GM12874 (cell line): ENCODE measurements around the gene EHD2.

Experiments used
- TF ChIP-seq, protein P1 (sequence below): IDR thresholded peaks from 2 replicates; pipeline ENCODE4 v1.5.1; 2011; ENCODE audit warnings: low read depth, mild to moderate bottlenecking, control low read depth, low read length, moderate library complexity; ENCODE audit not compliant: insufficient read depth

The EHD2 gene

DNA sequence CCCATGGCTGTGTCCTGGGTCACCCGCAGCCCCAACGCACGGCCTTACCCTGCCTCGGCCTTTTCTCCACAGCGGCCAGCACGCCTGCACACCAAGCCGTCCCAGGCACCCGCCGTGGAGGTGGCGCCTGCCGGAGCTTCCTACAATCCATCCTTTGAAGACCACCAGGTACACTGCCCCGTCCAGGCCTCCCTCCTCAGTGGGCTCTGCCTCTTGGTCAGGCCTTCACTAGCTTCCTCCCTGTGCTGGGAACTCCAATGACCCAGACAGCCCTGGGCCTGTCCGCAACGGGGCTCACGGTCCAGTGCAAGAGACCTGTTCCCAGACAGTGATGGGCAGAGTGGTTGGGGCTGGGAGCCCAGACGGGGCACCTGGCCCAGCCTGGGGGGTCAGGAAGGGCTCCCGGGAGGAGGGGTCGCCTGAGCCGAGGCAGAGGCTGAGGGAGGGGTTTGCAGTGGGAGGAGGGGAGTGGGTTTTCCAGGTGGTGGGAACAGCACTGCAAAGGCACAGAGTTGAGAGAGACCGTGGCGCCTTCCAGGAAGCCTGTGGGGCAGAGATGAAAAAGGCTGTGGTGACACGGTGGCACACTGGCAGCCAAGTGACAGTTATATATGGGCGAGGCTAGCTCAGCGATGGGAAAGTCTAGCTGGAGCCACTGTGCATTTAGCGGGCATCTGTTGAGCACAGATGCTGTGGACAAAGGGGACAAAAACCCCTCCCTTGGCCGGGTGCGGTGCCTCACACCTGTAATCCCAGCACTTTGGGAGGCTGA, 39.4 kb downstream of the EHD2 start:
- TF ChIP-seq, protein P1, sequence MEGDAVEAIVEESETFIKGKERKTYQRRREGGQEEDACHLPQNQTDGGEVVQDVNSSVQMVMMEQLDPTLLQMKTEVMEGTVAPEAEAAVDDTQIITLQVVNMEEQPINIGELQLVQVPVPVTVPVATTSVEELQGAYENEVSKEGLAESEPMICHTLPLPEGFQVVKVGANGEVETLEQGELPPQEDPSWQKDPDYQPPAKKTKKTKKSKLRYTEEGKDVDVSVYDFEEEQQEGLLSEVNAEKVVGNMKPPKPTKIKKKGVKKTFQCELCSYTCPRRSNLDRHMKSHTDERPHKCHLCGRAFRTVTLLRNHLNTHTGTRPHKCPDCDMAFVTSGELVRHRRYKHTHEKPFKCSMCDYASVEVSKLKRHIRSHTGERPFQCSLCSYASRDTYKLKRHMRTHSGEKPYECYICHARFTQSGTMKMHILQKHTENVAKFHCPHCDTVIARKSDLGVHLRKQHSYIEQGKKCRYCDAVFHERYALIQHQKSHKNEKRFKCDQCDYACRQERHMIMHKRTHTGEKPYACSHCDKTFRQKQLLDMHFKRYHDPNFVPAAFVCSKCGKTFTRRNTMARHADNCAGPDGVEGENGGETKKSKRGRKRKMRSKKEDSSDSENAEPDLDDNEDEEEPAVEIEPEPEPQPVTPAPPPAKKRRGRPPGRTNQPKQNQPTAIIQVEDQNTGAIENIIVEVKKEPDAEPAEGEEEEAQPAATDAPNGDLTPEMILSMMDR: no peak

DNA sequence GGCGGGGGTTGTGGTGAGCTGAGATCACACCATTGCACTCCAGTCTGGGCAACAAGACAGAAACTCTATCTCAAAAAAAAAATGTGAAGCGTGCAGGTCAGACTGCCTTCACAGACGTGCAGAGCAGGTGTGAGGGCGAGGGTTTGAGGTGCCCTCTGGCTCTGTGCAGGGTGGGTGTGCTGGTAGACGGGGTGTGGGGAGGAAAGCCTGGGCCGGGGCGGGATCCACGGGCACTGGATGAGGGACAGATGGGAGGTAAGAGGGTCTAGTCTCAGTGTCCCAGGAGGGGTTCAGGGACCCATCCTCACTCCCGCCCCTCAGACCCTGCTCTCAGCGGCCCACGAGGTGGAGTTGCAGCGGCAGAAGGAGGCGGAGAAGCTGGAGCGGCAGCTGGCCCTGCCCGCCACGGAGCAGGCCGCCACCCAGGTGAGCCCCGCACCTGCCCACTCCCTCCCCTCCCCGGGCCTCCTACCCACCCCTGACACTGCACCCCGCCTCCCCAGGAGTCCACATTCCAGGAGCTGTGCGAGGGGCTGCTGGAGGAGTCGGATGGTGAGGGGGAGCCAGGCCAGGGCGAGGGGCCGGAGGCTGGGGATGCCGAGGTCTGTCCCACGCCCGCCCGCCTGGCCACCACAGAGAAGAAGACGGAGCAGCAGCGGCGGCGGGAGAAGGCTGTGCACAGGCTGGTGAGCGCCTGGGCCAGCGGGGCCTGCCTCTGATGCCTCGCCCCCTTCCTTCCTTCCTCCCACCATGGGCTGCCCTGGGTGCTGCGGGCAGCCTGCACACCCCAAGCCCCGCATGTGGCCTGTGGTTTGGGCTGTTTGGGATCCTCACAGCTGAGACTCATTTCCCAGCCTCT, 41.2 kb downstream of the EHD2 start:
- TF ChIP-seq, protein P1: no peak

DNA sequence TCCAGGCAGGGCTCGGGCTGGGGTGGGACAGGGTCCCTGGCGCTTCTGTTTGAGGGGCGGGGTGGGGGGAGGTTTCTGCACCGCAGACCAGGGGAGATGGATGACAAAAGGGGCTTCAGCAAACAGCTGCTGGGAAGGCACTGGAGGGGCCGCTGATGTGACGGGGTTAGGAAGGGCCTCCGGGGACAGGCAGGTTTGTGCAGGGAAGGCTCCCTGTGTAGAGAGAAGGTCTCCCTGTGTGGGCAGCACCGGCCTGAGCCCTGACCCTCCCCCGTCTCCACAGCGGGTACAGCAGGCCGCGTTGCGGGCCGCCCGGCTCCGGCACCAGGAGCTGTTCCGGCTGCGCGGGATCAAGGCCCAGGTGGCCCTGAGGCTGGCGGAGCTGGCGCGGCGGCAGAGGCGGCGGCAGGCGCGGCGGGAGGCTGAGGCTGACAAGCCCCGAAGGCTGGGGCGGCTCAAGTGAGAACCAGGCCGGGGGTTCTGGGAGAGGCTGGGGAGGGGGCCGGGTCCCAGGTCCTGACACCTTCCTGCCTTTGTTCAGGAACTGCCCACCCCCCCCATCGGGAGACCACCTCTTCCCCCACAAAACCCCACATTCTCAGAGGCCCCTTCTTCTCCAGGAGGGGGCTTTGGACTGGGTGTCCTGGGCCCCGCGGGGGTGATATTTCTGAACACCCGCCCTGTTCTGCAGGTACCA, 42.0 kb downstream of the EHD2 start:
- TF ChIP-seq, protein P1: no peak

DNA sequence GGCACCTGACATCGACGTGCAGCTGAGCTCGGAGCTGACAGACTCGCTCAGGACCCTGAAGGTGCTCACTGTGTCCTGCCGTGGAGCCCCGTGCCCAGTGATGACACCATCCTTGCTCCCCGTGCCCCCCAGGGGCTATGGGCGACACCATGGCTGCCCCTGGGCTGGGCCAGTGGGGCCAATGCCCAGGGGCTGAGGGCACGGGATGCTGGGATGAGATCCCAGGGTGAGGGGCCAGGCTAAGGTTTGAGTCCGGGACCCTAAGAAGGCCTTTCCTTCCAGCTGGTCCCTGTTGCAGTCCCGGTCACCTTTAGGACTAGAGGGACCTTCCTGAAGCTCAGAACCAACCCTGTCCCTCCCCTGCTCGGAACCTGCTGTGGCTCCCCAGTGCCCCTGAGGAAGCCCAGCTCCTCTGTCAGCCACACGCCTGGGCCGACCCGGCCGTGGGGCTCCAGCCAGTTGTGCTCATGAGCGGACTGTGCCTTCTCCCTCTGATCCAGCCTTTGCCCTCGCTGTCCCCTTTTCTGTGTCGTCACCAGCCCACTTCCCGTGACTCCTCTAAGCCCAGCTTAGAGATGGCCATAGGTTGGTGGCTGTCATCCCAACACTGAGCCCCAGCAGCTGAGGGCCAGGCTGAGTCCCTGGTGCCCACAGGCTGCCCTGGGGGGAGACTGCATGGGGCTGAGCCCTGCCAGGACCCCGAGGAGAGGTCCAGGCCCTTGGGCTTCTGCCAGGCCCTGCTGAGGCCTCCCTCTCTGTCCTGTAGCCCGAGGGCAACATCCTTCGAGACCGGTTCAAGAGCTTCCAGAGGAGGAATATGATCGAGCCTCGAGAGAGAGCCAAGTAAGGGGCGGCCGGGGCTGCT, 42.8 kb downstream of the EHD2 start:
- TF ChIP-seq, protein P1: no peak

DNA sequence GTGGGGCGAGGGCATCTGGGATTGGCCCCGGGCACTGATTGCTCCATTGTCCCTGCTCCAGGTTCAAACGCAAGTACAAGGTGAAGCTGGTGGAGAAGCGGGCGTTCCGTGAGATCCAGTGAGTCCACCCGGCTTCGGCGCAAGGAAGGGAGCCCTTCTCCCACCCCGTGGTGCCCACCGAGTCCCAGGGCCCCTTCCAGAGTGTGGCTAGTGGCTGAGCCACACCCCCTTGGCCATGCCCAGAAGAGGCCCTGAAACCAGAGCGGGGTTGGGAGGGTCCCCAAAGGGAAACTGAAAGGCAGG, 43.4 kb downstream of the EHD2 start:
- TF ChIP-seq, protein P1: no peak

DNA sequence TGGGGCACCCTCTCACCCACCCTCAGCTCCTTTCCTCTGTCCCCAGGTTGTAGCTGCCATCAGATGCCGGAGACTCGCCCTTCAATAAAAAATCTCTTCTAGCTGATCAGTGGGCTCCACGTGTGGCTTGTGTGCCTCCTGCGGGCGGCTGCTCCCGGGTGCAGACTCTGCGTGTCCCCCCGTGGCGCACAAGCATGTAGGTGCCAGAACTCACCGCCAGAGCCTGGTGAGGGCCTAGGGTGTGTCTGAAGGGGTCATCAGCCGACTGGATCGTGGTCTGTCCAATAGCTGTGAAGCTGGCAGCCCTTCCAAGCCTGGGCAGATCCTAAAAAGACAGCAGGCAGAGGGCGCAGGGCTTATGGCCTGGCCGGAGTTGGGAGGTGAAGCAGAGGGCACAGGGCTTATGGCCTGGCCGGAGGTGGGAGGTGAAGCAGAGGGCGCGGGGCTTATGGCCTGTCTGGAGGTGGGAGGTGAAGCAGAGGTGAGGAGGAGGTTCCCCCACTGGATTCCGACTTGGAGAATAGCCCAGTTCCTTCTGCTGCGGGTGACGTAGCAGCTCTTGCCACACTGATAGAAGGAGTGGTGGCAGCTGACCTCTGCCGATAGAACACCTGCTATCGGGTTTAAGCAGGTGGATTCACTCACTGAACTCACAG, 43.9 kb downstream of the EHD2 start:
- TF ChIP-seq, protein P1: no peak
